ENCODE results near the gene TMEM205.
"Not testable (repeated sequence)": the region's sequence is repeated elsewhere in the genome, so short reads cannot be mapped to it uniquely, and the experiment has no call there.

Gene TMEM205

GRCh38 chr19:11345122-11345803, 805 bp downstream of the TMEM205 start:
- in situ Hi-C loops (cut with HindIII; ENCODE audit: low pct_unique_long_range_greater_than_20kb, low sequenced_read_pairs): no loop called here
- DNase-seq (ENCODE audit: low read depth in 1 of 2, low spot score in 1 of 2): peak in 1 of 2 experiments; percentile 80
- no peak for TF ChIP-seq JUND (IDR thresholded peaks at IDR 0.05; ENCODE audit: low read depth)

DNA sequence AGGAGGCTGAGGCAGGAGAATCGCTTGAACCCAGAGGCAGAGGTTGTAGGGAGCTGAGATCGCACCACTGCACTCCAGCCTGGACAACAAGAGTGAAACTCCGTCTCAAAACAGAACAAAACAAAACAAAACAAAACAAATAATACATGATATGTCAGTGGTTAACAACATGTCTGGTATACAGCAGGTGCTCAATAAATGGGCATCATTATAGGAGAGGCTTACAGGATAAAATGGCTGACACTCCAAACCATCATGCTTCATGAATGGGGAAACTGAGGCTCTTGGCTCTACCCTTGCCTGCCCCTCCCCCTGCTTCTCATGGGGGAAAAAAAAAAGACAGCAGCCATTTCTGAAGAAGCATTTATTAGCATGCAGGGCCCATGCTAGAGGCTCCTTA, 3.6 kb downstream of the TMEM205 start:
- DNase-seq (ENCODE audit: low read depth in 1 of 2, low spot score in 1 of 2): no peak
- no peak for TF ChIP-seq JUND (IDR thresholded peaks at IDR 0.05; ENCODE audit: low read depth)
- in situ Hi-C loops (cut with HindIII; ENCODE audit: low pct_unique_long_range_greater_than_20kb, low sequenced_read_pairs): no loop called here

GRCh38 chr19:11340099-11340467, 6.0 kb downstream of the TMEM205 start:
- in situ Hi-C loops (cut with HindIII; ENCODE audit: low pct_unique_long_range_greater_than_20kb, low sequenced_read_pairs); DNase-seq (ENCODE audit: low read depth in 1 of 2, low spot score in 1 of 2): not testable (repeated sequence)

GRCh38 chr19:11339254-11340098, 6.6 kb downstream of the TMEM205 start, which contains the start of gene RAB3D:
TSS of gene RAB3D (minus strand) at chr19:11339657. CDS start at chr19:11337399, 2,258 bp downstream.
- peak; percentile 84 to 94 for DNase-seq (ENCODE audit: low read depth in 1 of 2, low spot score in 1 of 2)
- in situ Hi-C loops (cut with HindIII; ENCODE audit: low pct_unique_long_range_greater_than_20kb, low sequenced_read_pairs): no loop called here
- TF ChIP-seq JUND (IDR thresholded peaks at IDR 0.05; ENCODE audit: low read depth): no peak

GRCh38 chr19:11338569-11339253, 7.4 kb downstream of the TMEM205 start:
- no peak for TF ChIP-seq JUND (IDR thresholded peaks at IDR 0.05; ENCODE audit: low read depth)
- in situ Hi-C loops (cut with HindIII; ENCODE audit: low pct_unique_long_range_greater_than_20kb, low sequenced_read_pairs): no loop called here
- DNase-seq (ENCODE audit: low read depth in 1 of 2, low spot score in 1 of 2): peak in 1 of 2 experiments; percentile 60

GRCh38 chr19:11338121-11338520, 7.9 kb downstream of the TMEM205 start:
- DNase-seq (ENCODE audit: low read depth in 1 of 2, low spot score in 1 of 2): no peak
- in situ Hi-C loops (cut with HindIII; ENCODE audit: low pct_unique_long_range_greater_than_20kb, low sequenced_read_pairs): no loop called here
- TF ChIP-seq JUND (IDR thresholded peaks at IDR 0.05; ENCODE audit: low read depth): no peak

GRCh38 chr19:11337080-11337479, 9.0 kb downstream of the TMEM205 start:
- TF ChIP-seq JUND (IDR thresholded peaks at IDR 0.05; ENCODE audit: low read depth): no peak
- in situ Hi-C loops (cut with HindIII; ENCODE audit: low pct_unique_long_range_greater_than_20kb, low sequenced_read_pairs): no loop called here
- no peak for DNase-seq (ENCODE audit: low read depth in 1 of 2, low spot score in 1 of 2)

DNA sequence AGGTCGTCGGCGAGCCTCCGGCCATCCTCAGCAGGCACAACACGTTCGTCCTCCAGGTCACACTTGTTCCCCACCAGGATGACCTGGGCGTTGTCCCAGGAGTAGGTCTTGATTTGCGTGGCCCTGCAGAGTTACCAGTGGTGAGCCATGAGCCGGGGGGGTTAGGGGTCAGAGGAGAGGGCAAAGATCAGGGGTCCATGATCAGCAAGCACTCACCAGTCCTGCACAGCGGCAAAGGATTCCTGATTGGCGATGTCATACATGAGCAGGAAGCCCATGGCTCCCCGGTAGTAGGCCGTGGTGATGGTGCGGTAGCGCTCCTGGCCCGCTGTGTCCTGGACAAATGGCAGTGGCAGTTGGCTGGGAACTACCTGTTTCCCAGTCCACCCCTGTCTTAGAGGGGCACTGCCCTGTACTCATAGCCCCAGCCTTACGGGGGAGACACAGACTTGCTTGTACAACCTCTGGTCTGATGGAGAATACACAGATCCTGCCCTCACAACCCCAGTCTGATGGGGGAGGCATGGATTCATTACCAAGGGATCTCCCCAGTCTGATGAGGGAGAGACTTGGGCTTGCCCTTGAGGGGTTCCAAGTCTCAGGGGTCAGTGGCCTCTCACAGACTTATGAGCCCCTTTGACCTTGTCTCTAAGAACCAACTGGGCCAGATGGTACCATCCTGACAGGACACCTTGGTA, 10.5 kb downstream of the TMEM205 start:
- DNase-seq (ENCODE audit: low read depth in 1 of 2, low spot score in 1 of 2): no peak
- in situ Hi-C loops (cut with HindIII; ENCODE audit: low pct_unique_long_range_greater_than_20kb, low sequenced_read_pairs): no loop called here
- TF ChIP-seq JUND (IDR thresholded peaks at IDR 0.05; ENCODE audit: low read depth): no peak

- in situ Hi-C loops (cut with HindIII; ENCODE audit: low pct_unique_long_range_greater_than_20kb, low sequenced_read_pairs); DNase-seq (ENCODE audit: low read depth in 1 of 2, low spot score in 1 of 2): not testable (repeated sequence)
Observed at GRCh38 chr19:11333838-11334237, 12.2 kb downstream of the TMEM205 start.

DNA sequence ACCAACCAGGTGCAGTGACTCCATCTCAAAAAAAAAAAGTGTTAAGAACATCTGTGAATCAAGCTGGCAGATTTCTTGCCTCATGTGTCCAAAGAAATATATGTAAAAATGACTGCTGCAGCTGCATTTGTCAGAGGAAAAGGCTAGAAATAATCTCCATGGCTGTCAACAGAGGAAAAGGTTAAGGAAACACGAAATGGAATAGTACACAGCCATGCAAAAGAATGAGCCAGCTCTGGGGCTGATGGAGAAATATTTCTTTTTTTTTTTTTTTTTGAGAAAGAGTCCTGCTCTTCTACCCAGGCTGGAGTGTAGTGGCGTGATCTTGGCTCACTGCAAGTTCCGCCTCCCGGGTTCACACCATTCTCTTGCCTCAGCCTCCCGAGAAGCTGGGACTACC, 13.2 kb downstream of the TMEM205 start:
- TF ChIP-seq JUND (IDR thresholded peaks at IDR 0.05; ENCODE audit: low read depth): no peak
- in situ Hi-C loops (cut with HindIII; ENCODE audit: low pct_unique_long_range_greater_than_20kb, low sequenced_read_pairs): no loop called here
- DNase-seq (ENCODE audit: low read depth in 1 of 2, low spot score in 1 of 2): no peak

- in situ Hi-C loops (cut with HindIII; ENCODE audit: low pct_unique_long_range_greater_than_20kb, low sequenced_read_pairs): no loop called here
- no peak for DNase-seq (ENCODE audit: low read depth in 1 of 2, low spot score in 1 of 2)
- no peak for TF ChIP-seq JUND (IDR thresholded peaks at IDR 0.05; ENCODE audit: low read depth)
Observed at GRCh38 chr19:11331502-11331901, 14.6 kb downstream of the TMEM205 start.

DNA sequence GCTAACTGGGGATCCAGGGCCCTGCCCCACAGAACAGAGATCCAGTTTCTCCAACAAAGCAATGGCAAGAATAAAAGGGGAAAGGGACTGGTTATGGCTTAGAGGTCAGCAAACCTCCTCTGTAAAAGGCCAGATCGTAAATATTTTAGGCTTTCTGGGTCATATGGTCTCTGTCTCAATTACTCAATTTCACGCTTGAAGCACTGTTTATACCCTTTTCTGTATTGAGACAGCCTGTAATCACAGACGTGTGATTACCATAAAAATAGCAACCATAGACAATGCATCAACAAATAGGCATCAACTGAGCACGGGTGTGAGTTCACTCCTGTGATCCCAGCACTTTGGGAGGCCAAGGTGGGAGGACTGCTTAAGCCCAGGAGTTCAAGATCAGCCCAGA, 15.9 kb downstream of the TMEM205 start:
- no peak for TF ChIP-seq JUND (IDR thresholded peaks at IDR 0.05; ENCODE audit: low read depth)
- no peak for DNase-seq (ENCODE audit: low read depth in 1 of 2, low spot score in 1 of 2)
- in situ Hi-C loops (cut with HindIII; ENCODE audit: low pct_unique_long_range_greater_than_20kb, low sequenced_read_pairs): no loop called here

Data from T47D (cell line).